Nephron progenitor cell (in vitro differentiated cells): ENCODE results near the gene FBXO31.
A peak's percentile ranks its signal among the peaks of the same experiment; 100 is the strongest.

Source experiments
- DNase-seq: peaks from one replicate; pipeline ENCODE4 v3.0.0; 2021
- H3K27ac Mint-ChIP-seq: 2 replicates; pipeline ENCODE4 v1.8.0; 2021; ENCODE audit warnings: mild to moderate bottlenecking, moderate library complexity, mixed read lengths
- H3K27me3 Mint-ChIP-seq: 2 replicates; pipeline ENCODE4 v1.8.0; 2021; ENCODE audit warnings: mild to moderate bottlenecking, low read depth, mixed read lengths; ENCODE audit not compliant: poor library complexity
- H3K36me3 Mint-ChIP-seq: 2 replicates; pipeline ENCODE4 v1.8.0; 2021; ENCODE audit warnings: low read depth, mixed read lengths
- H3K4me1 Mint-ChIP-seq: 2 replicates; pipeline ENCODE4 v1.8.0; 2021; ENCODE audit warnings: mixed read lengths
- H3K4me3 Mint-ChIP-seq: 2 replicates; pipeline ENCODE4 v1.8.0; 2021; ENCODE audit warnings: mild to moderate bottlenecking, moderate library complexity, mixed read lengths
- H3K9me3 Mint-ChIP-seq: 2 replicates; pipeline ENCODE4 v1.8.0; 2021; ENCODE audit warnings: mild to moderate bottlenecking, moderate library complexity, mixed read lengths
- TF ChIP-seq, protein P1 (sequence below): fragments of 200-600 bp; sonication (generic); IDR thresholded peaks from 2 replicates; pipeline ENCODE4 v1.5.0; 2021; ENCODE audit warnings: antibody characterized with exemption

FBXO31 gene

DNA sequence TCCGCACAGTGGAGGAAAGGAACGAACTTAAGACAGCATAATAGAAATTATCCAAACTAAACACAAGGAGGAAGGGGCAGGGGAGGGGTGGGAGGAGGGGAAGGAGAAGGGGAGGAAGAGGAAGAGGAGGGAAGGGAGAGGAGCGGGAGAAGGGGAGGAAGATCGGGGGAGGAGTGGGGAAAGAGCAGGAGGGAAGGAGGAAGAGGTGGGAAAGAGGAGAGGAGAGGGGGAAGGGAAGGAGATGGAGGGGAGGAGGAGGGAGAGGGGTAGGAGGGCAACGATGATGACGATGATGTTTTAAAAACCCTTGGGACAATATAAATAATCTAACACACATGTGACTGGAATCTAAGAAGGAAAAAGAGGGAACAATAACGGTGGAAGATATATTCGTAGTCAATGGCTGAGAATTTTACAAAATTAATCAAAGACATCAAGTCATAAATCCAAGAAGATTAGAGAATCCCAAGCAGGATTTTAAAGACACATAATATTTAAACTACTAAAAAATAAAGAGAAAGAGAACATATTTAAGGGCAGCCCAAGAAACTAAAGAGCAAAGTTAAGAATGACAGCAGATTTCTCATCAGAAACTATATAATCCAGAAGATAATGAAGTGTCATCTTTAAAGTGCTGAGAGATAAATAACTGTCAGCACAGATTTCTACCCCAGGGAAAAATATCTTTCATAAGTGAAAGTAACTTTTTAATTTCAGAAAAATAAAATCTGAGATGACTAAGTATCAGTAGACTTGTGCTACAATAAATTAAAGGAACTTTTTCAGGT lies 96.5 kb downstream of the FBXO31 start:
- Mint-ChIP-seq H3K27ac (no peak overlapping the region), H3K4me3 (no peak overlapping the region), H3K36me3 (peaks cover 42% of the 10 kb centered on the region), H3K9me3 (peaks cover 33% of the 10 kb centered on the region), H3K27me3 (peaks cover 11% of the 10 kb centered on the region), H3K4me1 (peaks cover 12% of the 10 kb centered on the region)
- DNase-seq, result no peak
- TF ChIP-seq, protein P1, sequence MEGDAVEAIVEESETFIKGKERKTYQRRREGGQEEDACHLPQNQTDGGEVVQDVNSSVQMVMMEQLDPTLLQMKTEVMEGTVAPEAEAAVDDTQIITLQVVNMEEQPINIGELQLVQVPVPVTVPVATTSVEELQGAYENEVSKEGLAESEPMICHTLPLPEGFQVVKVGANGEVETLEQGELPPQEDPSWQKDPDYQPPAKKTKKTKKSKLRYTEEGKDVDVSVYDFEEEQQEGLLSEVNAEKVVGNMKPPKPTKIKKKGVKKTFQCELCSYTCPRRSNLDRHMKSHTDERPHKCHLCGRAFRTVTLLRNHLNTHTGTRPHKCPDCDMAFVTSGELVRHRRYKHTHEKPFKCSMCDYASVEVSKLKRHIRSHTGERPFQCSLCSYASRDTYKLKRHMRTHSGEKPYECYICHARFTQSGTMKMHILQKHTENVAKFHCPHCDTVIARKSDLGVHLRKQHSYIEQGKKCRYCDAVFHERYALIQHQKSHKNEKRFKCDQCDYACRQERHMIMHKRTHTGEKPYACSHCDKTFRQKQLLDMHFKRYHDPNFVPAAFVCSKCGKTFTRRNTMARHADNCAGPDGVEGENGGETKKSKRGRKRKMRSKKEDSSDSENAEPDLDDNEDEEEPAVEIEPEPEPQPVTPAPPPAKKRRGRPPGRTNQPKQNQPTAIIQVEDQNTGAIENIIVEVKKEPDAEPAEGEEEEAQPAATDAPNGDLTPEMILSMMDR, result no peak

DNA sequence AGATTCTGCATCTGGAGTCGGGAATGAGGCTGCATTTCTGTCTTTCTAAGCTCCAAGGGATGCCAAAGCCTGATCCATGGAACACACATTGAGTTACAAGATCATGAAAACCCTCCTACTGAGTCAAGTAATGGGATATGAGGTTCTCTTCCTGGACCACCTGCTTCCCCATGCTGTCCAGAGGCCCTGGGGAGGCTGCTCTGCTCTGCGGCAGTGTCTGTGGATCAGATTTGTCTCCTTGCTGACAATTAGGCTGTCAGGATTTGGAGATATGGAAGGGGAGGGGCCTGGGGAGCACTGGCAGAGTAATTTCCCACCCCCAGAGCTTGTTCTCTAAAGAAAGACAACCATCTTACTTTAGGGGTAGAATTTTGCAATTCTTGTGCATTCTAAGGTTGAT lies 99.4 kb downstream of the FBXO31 start:
- peaks cover 23% of the 10 kb centered on the region for H3K9me3 Mint-ChIP-seq
- peaks cover 28% of the 10 kb centered on the region for H3K36me3 Mint-ChIP-seq
- TF ChIP-seq, protein P1, result no peak
- H3K27me3 Mint-ChIP-seq, result peaks cover 26% of the 10 kb centered on the region
- no peak for DNase-seq
- H3K4me3 Mint-ChIP-seq, result no peak overlapping the region
- no peak overlapping the region for H3K27ac Mint-ChIP-seq
- H3K4me1 Mint-ChIP-seq, result peaks cover 14% of the 10 kb centered on the region

DNA sequence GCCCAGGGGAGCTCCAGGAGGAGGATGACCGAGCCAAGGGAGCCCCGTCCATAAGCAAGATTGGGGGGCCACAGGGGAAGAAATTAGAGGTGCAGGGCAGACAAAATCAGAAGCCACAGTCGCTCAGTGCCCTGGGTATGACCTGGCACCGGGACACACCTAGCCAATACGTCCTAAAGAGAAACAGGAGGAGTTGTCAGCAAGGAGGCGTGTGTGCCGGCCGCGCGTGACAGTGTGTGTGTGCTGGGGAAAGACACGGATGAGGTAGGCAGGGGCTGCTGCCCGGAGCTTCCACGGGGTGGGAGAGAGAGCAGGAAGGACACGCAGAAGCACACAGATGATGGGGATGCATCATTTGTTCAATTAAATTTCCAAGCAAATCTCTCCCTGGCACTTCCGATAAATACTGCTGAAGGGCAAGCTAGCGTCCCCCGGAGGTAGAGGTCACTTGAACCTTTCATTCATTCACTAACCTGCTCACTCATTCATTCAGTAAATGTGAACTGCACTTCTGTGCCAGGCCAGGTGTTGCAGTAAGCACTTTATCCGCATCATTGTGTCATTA lies 104.4 kb downstream of the FBXO31 start:
- no peak for DNase-seq

DNA sequence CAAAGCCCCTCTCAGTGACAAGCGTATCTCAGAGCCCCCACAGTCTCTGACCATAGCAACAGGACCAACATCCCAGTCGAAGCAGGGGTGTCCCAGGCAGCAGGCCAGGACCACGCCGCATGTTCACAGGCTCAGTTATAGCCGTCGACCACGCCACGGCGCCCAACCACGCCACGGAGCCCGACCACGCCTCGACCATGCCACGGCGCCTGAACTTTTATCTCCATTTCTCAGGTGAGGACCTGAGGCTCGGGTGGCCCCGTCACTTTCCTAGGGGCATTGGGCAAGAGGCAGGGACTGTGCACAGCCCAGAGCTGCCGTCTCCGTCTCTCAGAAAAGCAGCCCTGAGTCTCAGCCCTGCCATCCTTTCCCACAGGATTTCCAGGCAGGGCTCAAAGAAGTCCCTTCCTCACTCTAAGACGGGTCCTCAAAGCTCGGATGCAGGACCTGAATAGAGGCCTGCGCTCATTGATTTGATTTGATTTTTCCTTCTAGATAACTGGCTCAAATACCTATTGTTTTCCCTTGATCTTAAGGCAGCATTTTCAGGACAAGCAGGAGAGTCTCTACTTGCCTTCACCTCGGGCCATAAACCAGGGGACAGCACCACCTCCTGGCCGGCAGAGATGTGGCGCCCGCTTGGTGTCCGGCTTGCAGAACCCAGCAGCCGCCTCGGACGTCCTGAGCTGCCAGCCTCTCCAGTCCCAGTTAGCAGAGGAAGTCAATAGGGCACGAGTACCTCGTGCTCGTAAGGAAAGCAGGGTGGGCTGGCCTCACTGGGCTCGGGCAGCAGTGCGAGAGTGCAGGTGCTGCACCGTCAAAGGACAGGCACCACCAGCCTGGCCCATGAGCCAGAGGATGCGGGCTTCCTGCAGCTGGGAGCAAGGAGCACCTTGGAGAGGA lies 105.1 kb downstream of the FBXO31 start:
- TF ChIP-seq, protein P1, result peak; percentile 95
- H3K9me3 Mint-ChIP-seq, result no peaks in the 10 kb centered on the region
- H3K27ac Mint-ChIP-seq, result no peak overlapping the region
- peaks cover 51% of the 10 kb centered on the region for H3K4me1 Mint-ChIP-seq
- H3K4me3 Mint-ChIP-seq, result peak overlapping the region; percentile 19
- H3K27me3 Mint-ChIP-seq, result peaks cover 41% of the 10 kb centered on the region
- no peaks in the 10 kb centered on the region for H3K36me3 Mint-ChIP-seq
- DNase-seq, result peak; percentile 87

More for the DNA sequence above, 104.4 kb downstream of the FBXO31 start:
- no peak overlapping the region for H3K4me3 Mint-ChIP-seq
- H3K27ac Mint-ChIP-seq, result no peak overlapping the region
- peaks cover under 1% of the 10 kb centered on the region for H3K36me3 Mint-ChIP-seq
- TF ChIP-seq, protein P1, result no peak
- no peaks in the 10 kb centered on the region for H3K9me3 Mint-ChIP-seq
- peaks cover 56% of the 10 kb centered on the region for H3K4me1 Mint-ChIP-seq
- H3K27me3 Mint-ChIP-seq, result peaks cover 42% of the 10 kb centered on the region
